Smooth muscle cell (in vitro differentiated cells): ENCODE results near the gene CCDC142. TPM values are rescaled to one million over a fixed set of nuclear protein-coding genes. Genes with fewer than 3 reads are reported as not detected.

Source experiments
- DNase-seq: peaks from one replicate; lab custom pipeline; 2025; ENCODE audit not compliant: unreplicated experiment; lab: John Stamatoyannopoulos, UW
- H2AFZ ChIP-seq: fragments of 200-600 bp; sonication (generic); 2 replicates; pipeline ENCODE4 v1.6.0; 2016; ENCODE audit warnings: antibody characterized with exemption, low read depth, mild to moderate bottlenecking
- H3F3A ChIP-seq: fragments of 200-600 bp; sonication (generic); 2 replicates; pipeline ENCODE4 v1.6.0; 2017; ENCODE audit warnings: antibody characterized with exemption, low read depth
- H3K27ac ChIP-seq: fragments of 200-600 bp; sonication (generic); 2 replicates; pipeline ENCODE4 v1.5.1; 2016; ENCODE audit warnings: low read depth, mild to moderate bottlenecking
- H3K27me3 ChIP-seq: fragments of 200-600 bp; sonication (generic); 2 replicates; pipeline ENCODE4 v1.6.1; 2016; ENCODE audit warnings: low read depth, mild to moderate bottlenecking
- H3K36me3 ChIP-seq: fragments of 200-600 bp; sonication (generic); 2 replicates; pipeline ENCODE4 v1.5.1; 2016; ENCODE audit warnings: low read depth
- H3K4me1 ChIP-seq: fragments of 200-600 bp; sonication (generic); 2 replicates; pipeline ENCODE4 v1.5.1; 2016; ENCODE audit warnings: low read depth
- H3K4me2 ChIP-seq: fragments of 200-600 bp; sonication (generic); 2 replicates; pipeline ENCODE4 v1.6.0; 2016; ENCODE audit warnings: mild to moderate bottlenecking
- H3K4me3 ChIP-seq: fragments of 200-600 bp; sonication (generic); 2 replicates; pipeline ENCODE4 v1.5.1; 2016; ENCODE audit warnings: mild to moderate bottlenecking
- H3K79me2 ChIP-seq: fragments of 200-600 bp; sonication (generic); 2 replicates; pipeline ENCODE4 v1.6.0; 2016; ENCODE audit warnings: low read depth, mild to moderate bottlenecking
- H3K9ac ChIP-seq: fragments of 200-600 bp; sonication (generic); 2 replicates; pipeline ENCODE4 v1.6.0; 2016; ENCODE audit warnings: low read depth
- H3K9me3 ChIP-seq: fragments of 200-600 bp; sonication (generic); replicated peaks from 2 replicates; pipeline ENCODE4 v1.5.1; 2016; ENCODE audit warnings: low read depth
- H4K20me1 ChIP-seq: fragments of 200-600 bp; sonication (generic); 2 replicates; pipeline ENCODE4 v1.6.0; 2016; ENCODE audit warnings: low read depth
- CTCF ChIP-seq: fragments of 200-600 bp; sonication (generic); IDR thresholded peaks from 2 replicates; pipeline ENCODE4 v1.5.1; 2017; ENCODE audit warnings: borderline replicate concordance, mild to moderate bottlenecking, antibody characterized with exemption; ENCODE audit not compliant: insufficient read depth, poor library complexity, severe bottlenecking
- WGBS: methylation state at CpG from one replicate; pipeline ENCODE4 v1.1.7; 2016; ENCODE audit warnings: low lambda C conversion rate; 5-methylcytosine and 5-hydroxymethylcytosine counted together
- polyA plus RNA-seq: library from polyadenylated mRNA; unstranded; fragments of >200 nt; fragmentation: Nextera tagmentation; extraction: Ambion mirVana; gene quantifications from 2 replicates; pipeline ENCODE4 v1.2.1, GENCODE V29; 2016
- total RNA-seq: library from RNA; depleted of rRNA; stranded (reverse); fragments of >200 nt; gene quantifications from 2 replicates; pipeline ENCODE4 v1.2.3, GENCODE V29; 2014

The CCDC142 gene
- total and polyA plus RNA-seq, 2 experiments from 2014 or later: 5.5 to 7.7 TPM

GRCh38 chr2:74429487-74430451 lies 53.0 kb downstream of the CCDC142 start:
- H3K79me2 ChIP-seq: peaks cover 26% of the 10 kb centered on the region
- H3K4me2 ChIP-seq: no peak overlapping the region
- H3K4me3 ChIP-seq: no peak overlapping the region
- H2AFZ ChIP-seq: no peak overlapping the region
- H3K4me1 ChIP-seq: no peaks in the 10 kb centered on the region
- H3K36me3 ChIP-seq: peaks cover 5% of the 10 kb centered on the region
- H4K20me1 ChIP-seq: peaks cover 48% of the 10 kb centered on the region
- H3K27ac ChIP-seq: no peak overlapping the region
- WGBS: 96% methylated on average over 18 of the region's 18 CpGs
- no peaks in the 10 kb centered on the region for H3K27me3 ChIP-seq
- DNase-seq: no peak
- no peak overlapping the region for H3K9ac ChIP-seq
- H3K9me3 ChIP-seq: no peaks in the 10 kb centered on the region
- TF ChIP-seq CTCF: no peak
- peaks cover 35% of the 10 kb centered on the region for H3F3A ChIP-seq

GRCh38 chr2:74428675-74429074 lies 54.1 kb downstream of the CCDC142 start:
- no peak for TF ChIP-seq CTCF
- Histone ChIP-seq H3F3A (peaks cover 39% of the 10 kb centered on the region), H4K20me1 (peaks cover 38% of the 10 kb centered on the region), H3K79me2 (peaks cover 15% of the 10 kb centered on the region), H3K27me3 (no peaks in the 10 kb centered on the region), H3K4me3 (no peak overlapping the region), H3K9ac (no peak overlapping the region), H3K27ac (no peak overlapping the region), H3K36me3 (peaks cover 5% of the 10 kb centered on the region), H3K4me1 (no peaks in the 10 kb centered on the region), H2AFZ (no peak overlapping the region), H3K9me3 (no peaks in the 10 kb centered on the region), H3K4me2 (no peak overlapping the region)
- DNase-seq: no peak
- WGBS: 90% methylated on average over 5 of the region's 5 CpGs

- TF ChIP-seq CTCF: no peak
- Histone ChIP-seq H3K9ac (no peak overlapping the region), H3K4me3 (no peak overlapping the region), H3K4me2 (no peak overlapping the region), H3K79me2 (peaks cover 9% of the 10 kb centered on the region), H3K27me3 (no peaks in the 10 kb centered on the region), H3F3A (peaks cover 39% of the 10 kb centered on the region), H3K36me3 (peaks cover 5% of the 10 kb centered on the region), H2AFZ (no peak overlapping the region), H3K9me3 (no peaks in the 10 kb centered on the region), H3K4me1 (no peaks in the 10 kb centered on the region), H4K20me1 (peaks cover 30% of the 10 kb centered on the region), H3K27ac (no peak overlapping the region)
- DNase-seq: no peak
- WGBS: 87% methylated on average over 3 of the region's 3 CpGs
These were observed 55.2 kb downstream of the CCDC142 start for GRCh38 chr2:74427551-74427950.
